Testis (tissue), 3 donors: ENCODE results near the gene TOX3. TPM values are rescaled to one million over a fixed set of nuclear protein-coding genes. Genes with fewer than 3 reads are reported as not detected.

Experiments used
- DNase-seq: peaks from one replicate; pipeline ENCODE4 v3.0.0-alpha.2; 2019
- H3K27ac ChIP-seq, 2 donors: fragments of 200-600 bp; sonication (generic); one replicate each; pipeline ENCODE4 v1.5.1; 2019
- H3K27me3 ChIP-seq: fragments of 200-600 bp; sonication (generic); one replicate; pipeline ENCODE4 v1.5.1; 2019
- H3K36me3 ChIP-seq: fragments of 200-600 bp; sonication (generic); one replicate; pipeline ENCODE4 v1.5.1; 2017; ENCODE audit warnings: low read depth; ENCODE audit errors: missing control alignments
- H3K4me1 ChIP-seq: fragments of 200-600 bp; sonication (generic); one replicate; pipeline ENCODE4 v1.5.1; 2019
- H3K4me3 ChIP-seq, 2 donors: fragments of 200-600 bp; sonication (generic); one replicate each; pipeline ENCODE4 v1.5.1; 2017 to 2019
- H3K9me3 ChIP-seq: fragments of 200-600 bp; sonication (generic); one replicate; pipeline ENCODE4 v1.5.1; 2017
- POLR2A ChIP-seq: fragments of 450-650 bp; IDR thresholded peaks from one replicate; pipeline ENCODE4 v1.6.1; 2017; ENCODE audit warnings: antibody characterized with exemption, mild to moderate bottlenecking, moderate library complexity
- WGBS, 2 donors: methylation state at CpG; one replicate each; pipeline ENCODE4 v1.1.5; 2018; 5-methylcytosine and 5-hydroxymethylcytosine counted together
- intact Hi-C: fragments of 100-400 bp; cut with DNase I; formaldehyde crosslinking; loops from one replicate; pipeline ENCODE4 v1.15.1; 2023; ENCODE audit warnings: low total_unique reads
- polyA plus RNA-seq: library from polyadenylated mRNA; stranded (reverse); fragments of 350-450 nt; fragmentation: Illumina TruSeq; extraction: RNeasy Lipid Tissue Mini Kit (QIAGEN cat#74804); gene quantifications from one replicate; pipeline ENCODE4 v1.2.3, GENCODE V29; 2014; ENCODE audit warnings: low read depth, low replicate concordance; ENCODE audit not compliant: insufficient read depth
- total RNA-seq, 2 donors: library from RNA; depleted of rRNA; stranded (reverse); fragments of >200 nt; gene quantifications; one replicate each; pipeline ENCODE4 v1.2.3, GENCODE V29; 2016
- TF ChIP-seq, protein P1 (sequence below), 3 experiments: fragments of 450-650 bp in 2 of 3; fragments of 200-600 bp in 1 of 3; sonication (generic) in 1 of 3; IDR thresholded peaks; one replicate each; pipeline ENCODE4 v1.5.1; 2016 to 2019; ENCODE audit warnings: antibody characterized with exemption in 3 of 3, mild to moderate bottlenecking in 2 of 3, moderate library complexity in 1 of 3

Gene TOX3
- total and polyA plus RNA-seq, 3 donors from 2014 or later: 0.25 to 1.1 (median 0.87) TPM

DNA sequence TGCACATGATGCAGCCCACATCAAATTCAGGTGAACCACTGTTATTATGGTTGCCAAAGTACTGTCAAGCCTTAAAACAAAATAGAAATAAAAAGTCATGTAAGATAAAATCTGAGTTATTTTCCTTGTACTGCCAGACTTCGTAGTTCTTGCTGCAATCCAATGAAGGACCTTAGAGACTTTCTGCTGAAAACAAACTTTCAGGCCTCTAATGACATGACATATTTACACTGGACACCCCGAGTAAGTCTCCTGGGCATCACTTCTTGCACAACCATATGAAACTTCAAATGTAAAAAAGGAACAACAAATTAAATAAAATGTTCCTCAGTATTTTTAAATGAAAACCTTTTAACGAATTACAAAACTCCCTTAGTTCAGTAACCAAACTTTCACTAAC, 66.7 kb downstream of the TOX3 start:
- intact Hi-C loops: no loop called here
- Histone ChIP-seq H3K9me3 (no peaks in the 10 kb centered on the region), H3K36me3 (no peaks in the 10 kb centered on the region), H3K4me3 (no peak overlapping the region), H3K27me3 (no peaks in the 10 kb centered on the region), H3K27ac (no peak overlapping the region), H3K4me1 (no peaks in the 10 kb centered on the region)
- no peak for DNase-seq
- no peak for TF ChIP-seq POLR2A
- TF ChIP-seq, protein P1, sequence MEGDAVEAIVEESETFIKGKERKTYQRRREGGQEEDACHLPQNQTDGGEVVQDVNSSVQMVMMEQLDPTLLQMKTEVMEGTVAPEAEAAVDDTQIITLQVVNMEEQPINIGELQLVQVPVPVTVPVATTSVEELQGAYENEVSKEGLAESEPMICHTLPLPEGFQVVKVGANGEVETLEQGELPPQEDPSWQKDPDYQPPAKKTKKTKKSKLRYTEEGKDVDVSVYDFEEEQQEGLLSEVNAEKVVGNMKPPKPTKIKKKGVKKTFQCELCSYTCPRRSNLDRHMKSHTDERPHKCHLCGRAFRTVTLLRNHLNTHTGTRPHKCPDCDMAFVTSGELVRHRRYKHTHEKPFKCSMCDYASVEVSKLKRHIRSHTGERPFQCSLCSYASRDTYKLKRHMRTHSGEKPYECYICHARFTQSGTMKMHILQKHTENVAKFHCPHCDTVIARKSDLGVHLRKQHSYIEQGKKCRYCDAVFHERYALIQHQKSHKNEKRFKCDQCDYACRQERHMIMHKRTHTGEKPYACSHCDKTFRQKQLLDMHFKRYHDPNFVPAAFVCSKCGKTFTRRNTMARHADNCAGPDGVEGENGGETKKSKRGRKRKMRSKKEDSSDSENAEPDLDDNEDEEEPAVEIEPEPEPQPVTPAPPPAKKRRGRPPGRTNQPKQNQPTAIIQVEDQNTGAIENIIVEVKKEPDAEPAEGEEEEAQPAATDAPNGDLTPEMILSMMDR (IDR thresholded peaks at IDR 0.05): no peak
- 59 to 81% methylated on average over 3 of the region's 3 CpGs for WGBS, 2 donors

DNA sequence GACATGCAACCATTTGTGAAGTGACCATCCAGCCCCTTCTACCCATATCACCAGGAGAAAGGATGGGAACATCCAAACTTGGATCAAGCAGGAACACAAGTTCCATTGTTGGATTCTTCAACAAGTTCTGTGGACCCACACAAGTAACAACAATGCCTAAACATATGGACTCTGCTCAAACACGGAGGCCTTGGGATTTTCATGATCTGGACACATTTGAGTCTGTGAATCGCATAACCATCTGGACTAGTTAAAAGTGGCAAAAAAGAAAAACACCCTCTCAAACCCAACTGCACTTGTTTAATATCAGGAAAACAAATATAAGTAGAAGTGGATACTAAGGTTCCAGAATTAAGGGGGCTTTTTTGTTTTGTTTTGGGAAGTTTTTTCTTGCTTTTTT, 70.8 kb downstream of the TOX3 start:
- Histone ChIP-seq H3K27ac (no peak overlapping the region), H3K4me3 (no peak overlapping the region), H3K9me3 (no peaks in the 10 kb centered on the region), H3K4me1 (no peaks in the 10 kb centered on the region), H3K36me3 (no peaks in the 10 kb centered on the region), H3K27me3 (no peaks in the 10 kb centered on the region)
- DNase-seq: no peak
- 84 to 86% methylated on average over 2 of the region's 2 CpGs for WGBS, 2 donors
- TF ChIP-seq, protein P1 (IDR thresholded peaks at IDR 0.05): no peak
- no peak for TF ChIP-seq POLR2A
- intact Hi-C loops: no loop called here

GRCh38 chr16:52474679-52475078, 72.3 kb downstream of the TOX3 start:
- no peaks in the 10 kb centered on the region for H3K27me3 ChIP-seq
- WGBS, 2 donors: 91 to 94% methylated on average over 4 of the region's 4 CpGs
- no peak overlapping the region for H3K4me3 ChIP-seq
- no peaks in the 10 kb centered on the region for H3K9me3 ChIP-seq
- no peak overlapping the region for H3K27ac ChIP-seq
- no peaks in the 10 kb centered on the region for H3K36me3 ChIP-seq
- H3K4me1 ChIP-seq: no peaks in the 10 kb centered on the region
- intact Hi-C loops: no loop called here
- no peak for DNase-seq
- TF ChIP-seq POLR2A: no peak
- TF ChIP-seq, protein P1 (IDR thresholded peaks at IDR 0.05): no peak

GRCh38 chr16:52473096-52473495, 73.8 kb downstream of the TOX3 start:
- no peak for TF ChIP-seq POLR2A
- TF ChIP-seq, protein P1 (IDR thresholded peaks at IDR 0.05): no peak
- H3K27me3 ChIP-seq: no peaks in the 10 kb centered on the region
- intact Hi-C loops: no loop called here
- H3K9me3 ChIP-seq: no peaks in the 10 kb centered on the region
- 87 to 95% methylated on average over 5 of the region's 5 CpGs for WGBS, 2 donors
- no peak for DNase-seq
- H3K4me3 ChIP-seq: no peak overlapping the region
- H3K4me1 ChIP-seq: peaks cover 5% of the 10 kb centered on the region
- no peak overlapping the region for H3K27ac ChIP-seq
- no peaks in the 10 kb centered on the region for H3K36me3 ChIP-seq

- peaks cover 5% of the 10 kb centered on the region for H3K4me1 ChIP-seq
- H3K4me3 ChIP-seq: no peak overlapping the region
- DNase-seq: no peak
- WGBS, 2 donors: 85 to 88% methylated on average over 7 of the region's 7 CpGs
- no peaks in the 10 kb centered on the region for H3K36me3 ChIP-seq
- no peaks in the 10 kb centered on the region for H3K27me3 ChIP-seq
- no peak overlapping the region for H3K27ac ChIP-seq
- intact Hi-C loops: no loop called here
- TF ChIP-seq POLR2A: no peak
- TF ChIP-seq, protein P1 (IDR thresholded peaks at IDR 0.05): no peak
- H3K9me3 ChIP-seq: no peaks in the 10 kb centered on the region
These were observed 75.1 kb downstream of the TOX3 start for GRCh38 chr16:52471650-52472370.
